Motor neuron (in vitro differentiated cells): ENCODE results near the gene SLAMF6. TPM values are rescaled to one million over a fixed set of nuclear protein-coding genes. Genes with fewer than 3 reads are reported as not detected.

Experiments
- ATAC-seq, 8 experiments: fragments of 200-7000 bp; cut with Tn5 transposase; replicated peaks in 6 of 8; 2 replicates each; pipeline ENCODE4 v1.8.0; 2021; ENCODE audit warnings: mild to moderate bottlenecking in 8 of 8, moderate library complexity in 8 of 8
- H3K27ac ChIP-seq, 2 donors: fragments of 250-450 bp; sonication (Bioruptor Pico); 2 replicates each; pipeline ENCODE4 v1.9.0; 2021; ENCODE audit warnings: antibody characterized with exemption in 2 of 2, mild to moderate bottlenecking in 2 of 2, moderate library complexity in 1 of 2
- H3K4me1 ChIP-seq, 2 donors: fragments of 250-450 bp; sonication (Bioruptor Pico); replicated peaks in 1 of 2; 2 replicates each; pipeline ENCODE4 v1.6.1; 2021; ENCODE audit warnings: antibody characterized with exemption in 2 of 2, mild to moderate bottlenecking in 2 of 2, moderate library complexity in 1 of 2
- H3K4me3 ChIP-seq, 5 donors: fragments of 250-450 bp; sonication (Bioruptor Pico); 2 replicates each; pipeline ENCODE4 v1.9.0; 2021; ENCODE audit warnings: antibody characterized with exemption in 5 of 5, mild to moderate bottlenecking in 5 of 5, moderate library complexity in 4 of 5
- WGBS, 10 experiments: fragments of 450-650 bp; shearing (Covaris generic); methylation state at CpG; one replicate each; pipeline ENCODE4 v1.0.0; 2022; 5-methylcytosine and 5-hydroxymethylcytosine counted together
- in situ Hi-C, 9 experiments: fragments of 400-800 bp; cut with MboI; loops; one replicate each; pipeline ENCODE4 v1.15.0; 2021; ENCODE audit warnings: low sequenced_read_pairs in 9 of 9, low pct_unique_long_range_greater_than_20kb in 2 of 9; ENCODE audit not compliant: unreplicated experiment in 9 of 9
- total RNA-seq, 8 experiments: library from RNA; unstranded; fragments of 300-600 nt; gene quantifications; 2 replicates each; pipeline versions ENCODE4 v1.2.3 to v1.2.4, GENCODE V29; 2022

The SLAMF6 gene
- total RNA-seq, 8 experiments from 2014 or later: 0.09 to 0.28 (median 0.15) TPM; not detected in 4

DNA sequence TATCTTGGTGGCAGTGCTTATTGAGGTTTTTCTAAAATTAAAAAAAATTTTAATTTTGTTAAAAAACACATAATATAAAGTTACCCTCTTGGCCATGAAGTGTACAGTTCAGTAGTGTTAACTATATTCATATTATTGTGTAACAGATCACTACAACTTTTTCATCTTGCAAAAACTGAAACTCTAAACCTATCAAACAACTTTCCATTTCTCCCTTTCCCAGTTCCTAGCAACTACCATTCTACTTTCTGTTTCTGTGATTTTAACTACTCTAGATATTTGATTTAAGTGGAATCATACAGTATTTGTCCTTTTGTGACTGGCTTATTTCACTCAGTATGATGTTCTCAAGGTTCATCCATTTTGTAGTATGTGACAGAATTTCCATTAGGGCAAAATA lies 55.5 kb downstream of the SLAMF6 start:
- peaks cover 0 to 4% of the 10 kb centered on the region in 2 donors for H3K4me1 ChIP-seq
- no peak for ATAC-seq
- no peak overlapping the region for H3K4me3 ChIP-seq
- H3K27ac ChIP-seq: no peak overlapping the region
- in situ Hi-C loops: no loop called here

DNA sequence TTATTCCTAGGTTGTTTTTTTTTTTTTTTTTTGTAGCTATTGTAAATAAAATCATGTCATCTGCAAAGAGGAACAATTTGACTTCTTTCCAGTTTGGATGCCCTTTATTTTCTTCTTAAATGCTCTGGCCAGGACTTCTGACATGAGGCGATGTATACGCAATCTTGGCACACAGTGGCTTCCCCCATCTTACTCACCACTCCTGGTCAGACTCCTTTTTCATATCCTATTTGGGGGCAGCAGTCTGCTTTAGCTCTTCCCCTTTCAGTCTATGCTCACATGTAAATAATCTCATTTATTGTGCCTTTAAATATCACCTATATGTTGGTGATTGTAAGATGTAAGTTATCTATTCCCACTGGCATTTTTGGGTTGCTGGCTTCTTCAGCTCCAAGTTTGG lies 56.1 kb downstream of the SLAMF6 start:
- Histone ChIP-seq H3K4me1 (peaks cover 0 to 4% of the 10 kb centered on the region in 2 donors), H3K27ac (no peak overlapping the region), H3K4me3 (no peak overlapping the region)
- ATAC-seq: no peak
- 58 to 100% (median 93%) methylated on average over 1 to 2 of the region's 2 CpGs; no CpG with 5 or more reads in 1 of the 10 experiments for WGBS, 10 experiments
- in situ Hi-C loops: no loop called here

DNA sequence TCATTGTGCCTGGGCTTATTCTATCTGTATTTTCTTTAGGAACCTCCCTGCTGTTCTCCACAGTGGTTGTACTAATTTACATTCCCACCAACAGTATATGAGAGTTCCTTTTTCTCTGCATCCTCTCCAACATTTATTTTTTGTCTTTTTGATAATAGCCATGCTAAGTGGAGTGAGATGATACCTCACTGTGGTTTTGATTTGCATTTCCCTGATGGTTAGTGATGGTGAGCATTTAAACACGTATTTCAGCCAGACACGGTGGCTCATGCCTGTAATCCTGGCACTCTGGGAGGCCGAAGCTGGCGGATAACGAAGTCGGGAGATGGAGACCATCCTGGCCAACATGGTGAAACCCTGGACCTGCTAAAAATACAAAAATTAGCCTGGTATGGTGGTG lies 57.9 kb downstream of the SLAMF6 start:
- H3K4me3 ChIP-seq: no peak overlapping the region
- 31 to 100% (median 86%) methylated on average over 1 to 6 of the region's 6 CpGs for WGBS, 10 experiments
- in situ Hi-C loops: no loop called here
- H3K4me1 ChIP-seq: peaks cover 0 to 4% of the 10 kb centered on the region in 2 donors
- ATAC-seq: peak in 1 of 8 experiments; percentile 25
- no peak overlapping the region for H3K27ac ChIP-seq

DNA sequence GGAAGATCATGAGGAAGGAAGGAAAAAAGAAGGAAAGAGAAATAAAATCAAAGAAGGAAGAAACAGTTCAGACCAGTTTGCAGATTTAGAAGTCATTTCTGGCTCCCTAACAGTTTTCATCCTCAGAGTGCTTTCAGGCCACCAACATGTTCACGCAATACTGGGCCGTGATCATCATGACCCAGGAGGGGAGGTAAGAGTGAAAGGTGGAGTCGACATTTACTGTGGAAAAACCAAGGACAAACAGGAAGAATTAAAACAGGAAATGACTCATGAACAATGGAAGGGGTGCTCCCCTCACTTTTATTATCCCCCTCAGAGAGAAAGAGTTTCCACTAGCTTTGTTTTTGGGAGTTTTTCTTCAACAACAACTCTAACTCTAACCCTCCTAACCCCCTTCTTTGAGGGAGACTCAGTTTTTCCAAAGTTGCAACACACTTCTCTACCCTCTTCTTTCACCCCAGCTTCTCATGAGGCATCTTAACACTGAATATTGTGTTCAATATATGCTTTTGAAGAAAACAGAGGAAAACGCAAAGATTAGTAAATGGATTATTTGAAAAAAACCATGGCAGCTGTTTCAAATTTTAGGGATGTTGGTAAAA lies 62.3 kb downstream of the SLAMF6 start:
- Histone ChIP-seq H3K4me3 (no peak overlapping the region), H3K4me1 (peaks cover 0 to 14% of the 10 kb centered on the region in 2 donors), H3K27ac (no peak overlapping the region)
- 0 to 84% (median 50%) methylated on average over 1 to 4 of the region's 4 CpGs; no CpG with 5 or more reads in 1 of the 10 experiments for WGBS, 10 experiments
- in situ Hi-C loops: no loop called here
- no peak for ATAC-seq

DNA sequence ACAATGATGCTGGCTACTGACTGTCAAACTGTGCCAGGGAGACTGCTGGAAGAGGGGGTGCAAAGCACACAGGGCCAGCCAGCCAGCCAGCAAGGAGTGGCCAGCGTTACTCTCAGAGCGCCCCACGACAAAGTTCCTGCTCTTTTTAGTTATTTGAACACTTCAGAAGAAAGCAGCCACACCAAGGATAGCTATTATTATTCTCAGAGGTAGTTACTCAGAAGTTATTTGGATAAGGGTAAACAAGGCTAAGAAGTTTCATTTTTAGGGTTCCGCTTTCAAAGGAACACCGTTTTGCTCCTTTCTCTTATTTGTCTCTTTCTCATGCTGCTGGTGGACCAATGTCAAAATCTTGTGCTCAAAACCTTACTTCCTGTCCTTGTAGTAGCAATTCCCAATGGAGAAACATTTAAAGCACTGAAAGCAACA lies 62.8 kb downstream of the SLAMF6 start:
- H3K4me1 ChIP-seq: peaks cover 0 to 14% of the 10 kb centered on the region in 2 donors
- no peak overlapping the region for H3K4me3 ChIP-seq
- no peak for ATAC-seq
- in situ Hi-C loops: no loop called here
- 29 to 87% (median 68%) methylated on average over 1 to 5 of the region's 5 CpGs for WGBS, 10 experiments
- no peak overlapping the region for H3K27ac ChIP-seq

DNA sequence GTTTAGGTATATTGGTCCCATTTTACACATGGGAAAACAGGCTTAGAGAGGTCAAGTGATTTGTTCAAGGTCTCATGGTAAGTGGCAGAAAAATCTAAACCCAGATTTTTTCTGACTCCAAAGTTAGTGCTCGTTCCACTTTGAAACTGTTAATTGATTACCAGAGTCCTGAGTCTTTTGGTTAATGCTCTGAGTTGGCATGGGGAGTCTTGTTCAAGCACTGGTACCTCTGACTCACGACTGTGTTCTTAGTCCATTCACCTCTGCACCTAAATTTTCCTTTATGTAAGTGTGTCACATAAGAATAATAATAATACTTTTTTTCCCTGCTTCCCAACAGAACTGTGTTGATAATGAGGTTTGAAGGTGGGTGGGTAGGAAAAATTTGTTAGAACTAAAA lies 63.4 kb downstream of the SLAMF6 start:
- WGBS, 10 experiments: 0 to 100% (median 82%) methylated on average over 1 to 2 of the region's 2 CpGs; no CpG with 5 or more reads in 3 of the 10 experiments
- no peak overlapping the region for H3K4me3 ChIP-seq
- in situ Hi-C loops: no loop called here
- H3K4me1 ChIP-seq: peaks cover 0 to 14% of the 10 kb centered on the region in 2 donors
- no peak overlapping the region for H3K27ac ChIP-seq
- ATAC-seq: no peak

DNA sequence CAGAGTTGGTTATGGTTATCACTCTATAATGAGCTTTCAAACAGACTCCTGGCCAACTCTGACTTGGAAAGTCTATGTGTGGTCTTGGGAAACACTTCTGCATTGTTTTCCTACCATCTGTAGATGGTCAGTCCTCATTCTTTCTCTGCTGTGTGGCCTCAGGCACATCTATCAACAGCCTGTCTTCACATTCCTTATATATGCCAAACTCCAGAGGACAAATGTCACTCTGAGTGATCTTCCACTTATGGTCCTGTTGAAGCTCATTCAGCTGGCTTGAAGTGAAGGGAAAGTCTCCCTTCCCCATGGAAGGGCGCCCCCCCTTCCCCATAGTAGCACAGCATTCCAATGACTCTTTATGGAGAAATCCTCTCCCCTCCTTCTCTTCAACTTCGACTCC lies 64.0 kb downstream of the SLAMF6 start:
- no peak overlapping the region for H3K4me3 ChIP-seq
- no peak overlapping the region for H3K27ac ChIP-seq
- ATAC-seq: peak in 1 of 8 experiments; percentile 8
- in situ Hi-C loops: no loop called here
- H3K4me1 ChIP-seq: peaks cover 0 to 14% of the 10 kb centered on the region in 2 donors
- 0 to 62% (median 29%) methylated on average over 1 to 2 of the region's 2 CpGs; no CpG with 5 or more reads in 3 of the 10 experiments for WGBS, 10 experiments

DNA sequence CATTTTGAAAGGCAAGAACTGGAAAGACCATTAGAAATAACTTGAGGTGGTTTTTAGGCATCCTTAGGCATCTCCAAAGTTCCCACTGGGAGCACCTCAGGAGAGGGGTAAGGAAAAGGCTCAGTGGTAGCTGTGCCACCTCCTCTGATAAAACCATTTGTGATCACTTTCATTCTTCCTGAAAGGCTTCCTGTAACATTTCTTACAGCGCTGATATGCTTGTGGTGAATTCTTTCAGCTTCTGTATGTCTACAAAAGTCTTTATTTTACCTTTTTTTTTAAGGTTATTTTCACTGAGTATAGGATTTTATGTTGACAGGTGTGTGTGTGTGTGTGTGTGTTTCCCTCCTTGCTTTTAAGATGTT lies 67.9 kb downstream of the SLAMF6 start:
- WGBS, 10 experiments: 0 to 100% (median 83%) methylated on average over 1 of the region's 1 CpG; no CpG with 5 or more reads in 3 of the 10 experiments
- no peak for ATAC-seq

DNA sequence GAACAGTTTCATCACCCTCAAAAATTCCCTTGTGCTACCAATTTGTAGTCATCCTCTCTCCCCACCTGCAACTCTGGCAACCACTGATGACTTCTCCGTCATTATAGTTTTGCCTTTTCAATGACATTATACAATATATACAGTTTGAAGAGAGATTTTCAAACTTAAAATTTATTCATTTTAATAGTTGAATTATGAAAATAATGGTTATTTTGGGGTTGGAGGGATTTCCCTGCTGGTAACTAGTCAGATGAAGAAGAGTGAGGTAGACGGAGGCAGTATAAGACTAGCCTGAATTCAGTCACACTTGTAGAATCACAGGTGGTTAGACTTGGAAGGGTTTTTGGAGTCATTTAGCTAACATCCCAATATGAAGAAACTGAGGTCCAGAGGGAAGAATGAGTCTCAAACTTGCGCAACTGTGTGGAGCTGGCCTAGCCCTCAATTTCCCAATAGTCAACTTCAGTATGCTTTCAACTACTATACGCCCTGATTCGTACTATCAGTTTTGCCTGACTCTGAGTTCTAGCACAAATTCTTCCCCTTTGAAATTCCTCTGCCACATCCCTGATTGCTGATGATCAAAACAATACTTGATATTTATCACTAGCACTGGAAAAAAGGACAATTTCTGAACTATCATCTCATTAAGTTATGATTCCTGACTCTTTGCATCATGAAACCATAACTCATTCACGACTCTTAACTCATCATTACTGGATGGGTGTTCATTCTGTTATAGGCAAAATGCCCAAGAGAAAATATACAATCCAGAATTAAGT lies 68.5 kb downstream of the SLAMF6 start:
- WGBS, 10 experiments: 15 to 100% (median 90%) methylated on average over 3 to 6 of the region's 6 CpGs
- Histone ChIP-seq H3K4me3 (no peak overlapping the region), H3K4me1 (peaks cover 0 to 11% of the 10 kb centered on the region in 2 donors), H3K27ac (no peak overlapping the region)
- no peak for ATAC-seq
- in situ Hi-C loops: no loop called here

More for the DNA sequence above, 67.9 kb downstream of the SLAMF6 start:
- Histone ChIP-seq H3K4me1 (peaks cover 0 to 14% of the 10 kb centered on the region in 2 donors), H3K27ac (no peak overlapping the region), H3K4me3 (no peak overlapping the region)
- in situ Hi-C loops: no loop called here

DNA sequence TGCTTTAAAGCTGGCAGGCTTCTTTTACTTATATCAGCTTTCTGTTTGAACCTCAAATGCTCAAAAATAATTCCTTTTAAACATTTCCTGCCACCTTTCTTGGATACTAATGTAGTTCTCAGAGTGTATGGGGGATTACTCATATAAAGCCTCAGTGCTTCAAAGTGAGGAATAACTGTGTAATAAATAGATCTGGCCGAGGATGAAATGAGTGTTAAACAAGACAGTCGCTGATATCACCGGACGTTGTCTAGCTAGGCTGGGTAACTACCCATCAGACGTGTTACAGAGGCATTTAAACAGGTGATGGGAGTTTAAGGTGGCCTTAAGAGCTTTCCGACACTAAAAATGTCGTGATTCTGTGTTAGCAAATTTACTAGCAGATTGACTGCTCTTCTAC lies 69.6 kb downstream of the SLAMF6 start:
- in situ Hi-C loops: no loop called here
- Histone ChIP-seq H3K27ac (no peak overlapping the region), H3K4me1 (no peaks in the 10 kb centered on the region), H3K4me3 (no peak overlapping the region)
- WGBS, 10 experiments: 17 to 100% (median 79%) methylated on average over 2 to 7 of the region's 7 CpGs; no CpG with 5 or more reads in 2 of the 10 experiments
- no peak for ATAC-seq

DNA sequence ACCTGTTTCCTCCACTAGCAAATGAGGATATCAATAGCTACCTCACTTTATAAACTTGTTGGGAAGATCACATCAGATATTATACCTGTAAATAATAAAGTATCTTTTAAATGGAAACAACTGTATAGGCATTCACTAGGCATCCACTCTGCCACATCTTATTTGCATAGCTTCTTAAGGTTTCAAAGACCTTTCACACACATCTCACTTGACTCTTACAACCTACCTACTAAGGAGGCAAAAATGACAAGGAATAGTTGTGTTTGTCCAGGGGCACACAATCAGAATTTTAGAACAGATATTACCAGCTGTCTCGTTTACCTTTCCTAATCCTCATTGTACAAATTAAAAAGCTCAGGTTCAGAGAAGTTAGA lies 71.2 kb downstream of the SLAMF6 start:
- Histone ChIP-seq H3K4me1 (no peaks in the 10 kb centered on the region), H3K27ac (no peak overlapping the region), H3K4me3 (no peak overlapping the region)
- in situ Hi-C loops: no loop called here
- no peak for ATAC-seq
- 0 to 100% (median 82%) methylated on average over 1 of the region's 1 CpG; no CpG with 5 or more reads in 5 of the 10 experiments for WGBS, 10 experiments

DNA sequence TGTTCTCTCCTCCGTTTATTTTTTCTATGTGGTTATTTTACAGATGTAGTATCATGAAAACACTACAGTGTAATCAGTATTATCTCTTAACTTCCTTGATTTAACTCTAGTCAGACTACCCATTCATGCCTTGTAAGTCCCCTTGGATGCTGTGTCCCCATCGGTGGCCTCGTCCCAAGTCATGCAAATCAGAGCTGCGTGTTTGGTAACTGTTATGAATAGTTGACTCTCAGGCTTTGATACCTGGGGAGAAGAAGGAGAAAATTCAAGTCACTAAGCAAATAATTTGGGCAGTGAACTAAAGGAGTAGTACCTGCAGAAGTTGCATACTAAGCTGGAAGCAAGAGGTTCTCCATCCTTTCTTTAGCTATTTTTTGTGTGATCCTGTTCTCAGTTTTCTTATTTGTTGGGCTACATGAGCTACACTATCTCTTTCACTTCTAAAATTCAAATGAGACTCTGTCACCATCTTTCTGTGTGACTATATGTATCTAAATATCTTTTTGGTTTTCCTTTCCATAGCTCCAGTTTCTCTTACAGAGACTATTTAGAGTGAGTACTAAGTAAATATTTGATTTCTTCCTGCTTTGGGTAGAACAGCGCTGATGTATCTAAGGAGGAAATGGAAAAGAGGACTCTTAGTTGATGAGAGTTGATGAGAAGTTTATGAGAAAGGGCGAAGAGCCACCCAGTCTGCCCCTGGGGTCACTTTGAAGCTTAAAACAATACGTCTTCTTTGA lies 71.8 kb downstream of the SLAMF6 start:
- Histone ChIP-seq H3K27ac (no peak overlapping the region), H3K4me1 (no peaks in the 10 kb centered on the region), H3K4me3 (no peak overlapping the region)
- ATAC-seq: no peak
- in situ Hi-C loops: no loop called here
- 14 to 100% (median 75%) methylated on average over 1 to 7 of the region's 7 CpGs for WGBS, 10 experiments

DNA sequence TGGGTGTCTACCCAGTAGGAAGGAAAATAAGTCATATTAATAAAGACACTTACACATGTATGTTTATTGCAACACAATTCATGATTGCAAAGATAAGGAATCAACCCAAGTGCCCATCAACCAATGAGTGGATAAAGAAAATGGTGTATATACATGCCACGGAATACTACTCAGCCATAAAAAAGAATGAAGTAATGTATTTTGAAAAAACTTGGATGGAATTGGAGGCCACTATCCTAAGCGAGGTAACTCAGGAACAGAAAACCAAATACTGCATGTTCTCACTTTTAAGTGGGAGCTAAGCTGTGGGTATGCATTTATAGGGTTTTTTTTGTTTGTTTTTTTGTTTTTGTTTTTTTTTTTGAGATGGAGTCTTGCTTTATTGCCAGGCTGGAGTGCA lies 73.6 kb downstream of the SLAMF6 start:
- Histone ChIP-seq H3K4me3 (no peak overlapping the region), H3K4me1 (no peaks in the 10 kb centered on the region), H3K27ac (no peak overlapping the region)
- ATAC-seq: no peak
- WGBS, 10 experiments: 0 to 100% (median 75%) methylated on average over 1 to 2 of the region's 2 CpGs; no CpG with 5 or more reads in 1 of the 10 experiments
- in situ Hi-C loops: no loop called here
